AG09309 (cell line): ENCODE results near the gene CNGA1.

ENCODE experiments used
- DNase-seq: peaks from one replicate; pipeline ENCODE4 v3.0.0-alpha.2; 2010; ENCODE audit warnings: low read depth
- H3K4me3 ChIP-seq: 2 replicates; pipeline ENCODE4 v1.5.1; 2011; ENCODE audit warnings: mild to moderate bottlenecking, low read depth, low read length, moderate library complexity; ENCODE audit not compliant: control insufficient read depth
- CTCF ChIP-seq: IDR thresholded peaks from 2 replicates; pipeline ENCODE4 v1.5.1; 2011; ENCODE audit warnings: mild to moderate bottlenecking, low read depth, low read length, inconsistent platforms; ENCODE audit not compliant: insufficient read depth, control insufficient read depth; ENCODE audit errors: missing control alignments

Gene CNGA1

GRCh38 chr4:47974566-47974965, 41.9 kb downstream of the CNGA1 start:
- H3K4me3 ChIP-seq: no peak overlapping the region
- TF ChIP-seq CTCF: no peak
- no peak for DNase-seq

GRCh38 chr4:47972721-47973120, 43.8 kb downstream of the CNGA1 start:
- DNase-seq: no peak
- H3K4me3 ChIP-seq: no peak overlapping the region

GRCh38 chr4:47972181-47972580, 44.3 kb downstream of the CNGA1 start:
- DNase-seq: no peak
- no peak overlapping the region for H3K4me3 ChIP-seq
- TF ChIP-seq CTCF: no peak

More at GRCh38 chr4:47972721-47973120, 43.8 kb downstream of the CNGA1 start:
- no peak for TF ChIP-seq CTCF

- no peak for DNase-seq
- H3K4me3 ChIP-seq: no peak overlapping the region
- no peak for TF ChIP-seq CTCF
Observed at GRCh38 chr4:47968847-47969246, 47.6 kb downstream of the CNGA1 start.

GRCh38 chr4:47954677-47955076, 61.8 kb downstream of the CNGA1 start:
- no peak overlapping the region for H3K4me3 ChIP-seq
- TF ChIP-seq CTCF: no peak
- no peak for DNase-seq

GRCh38 chr4:47954245-47954644, 62.2 kb downstream of the CNGA1 start:
- TF ChIP-seq CTCF: no peak
- DNase-seq: no peak
- H3K4me3 ChIP-seq: no peak overlapping the region
